ENCODE results near the gene NCBP2L.

Gene NCBP2L

GRCh38 chrX:107818900-107819521 is 41.5 kb downstream of the NCBP2L start:
- no peak for DNase-seq

GRCh38 chrX:107823042-107823441 is 45.5 kb downstream of the NCBP2L start:
- DNase-seq: no peak

- no peak for DNase-seq
Measured at GRCh38 chrX:107823456-107823855, 45.9 kb downstream of the NCBP2L start.

- DNase-seq: peak; percentile 54 to 67
Measured at GRCh38 chrX:107825698-107826237, 48.2 kb downstream of the NCBP2L start, which contains the start of gene MID2. TSS of gene MID2 (plus strand) at chrX:107825866. CDS start at chrX:107826427, 561 bp downstream.

- peak; percentile 29 to 38 for DNase-seq
Measured at GRCh38 chrX:107826238-107827029, 48.9 kb downstream of the NCBP2L start.

GRCh38 chrX:107827030-107827831 is 49.7 kb downstream of the NCBP2L start:
- no peak for DNase-seq

- DNase-seq: peak in 1 of 2 experiments; percentile 7
Measured at GRCh38 chrX:107827852-107828251, 50.3 kb downstream of the NCBP2L start.

- no peak for DNase-seq
Measured at GRCh38 chrX:107829878-107830277, 52.3 kb downstream of the NCBP2L start.

GRCh38 chrX:107831071-107831730 is 53.7 kb downstream of the NCBP2L start:
- DNase-seq: no peak

GRCh38 chrX:107834275-107835201 is 57.0 kb downstream of the NCBP2L start:
- no peak for DNase-seq

- no peak for DNase-seq
Measured at GRCh38 chrX:107836958-107837357, 59.4 kb downstream of the NCBP2L start.

- DNase-seq: no peak
Measured at GRCh38 chrX:107840971-107841370, 63.4 kb downstream of the NCBP2L start.

- no peak for DNase-seq
Measured at GRCh38 chrX:107842715-107843400, 65.3 kb downstream of the NCBP2L start.

All from activated CD4-positive, alpha-beta T cell treated with anti-CD3 and anti-CD28 coated beads, Interleukin-2, amount 50 U/mL, for 48 hours (primary cell).